Transverse colon (tissue), 4 donors: Measurements from ENCODE around the gene BAZ2B. TPM values are rescaled to one million over a fixed set of nuclear protein-coding genes. Genes with fewer than 3 reads are reported as not detected.

Experiments used
- DNase-seq: peaks from one replicate; pipeline ENCODE4 v3.0.0-alpha.2; 2019
- H3K27ac ChIP-seq, 4 donors: fragments of 200-600 bp; sonication (generic); 2 replicates each; pipeline ENCODE4 v1.5.1; 2016 to 2018; ENCODE audit warnings: inconsistent platforms in 4 of 4
- H3K27me3 ChIP-seq: fragments of 200-600 bp; sonication (generic); 2 replicates; pipeline ENCODE4 v1.5.1; 2017; ENCODE audit warnings: inconsistent platforms
- H3K36me3 ChIP-seq, 4 donors: fragments of 200-600 bp; sonication (generic); 2 replicates each; pipeline ENCODE4 v1.5.1; 2017 to 2019; ENCODE audit warnings: inconsistent platforms in 4 of 4
- H3K4me1 ChIP-seq, 4 donors: fragments of 200-600 bp; sonication (generic); 2 replicates each; pipeline ENCODE4 v1.5.1; 2017 to 2020; ENCODE audit warnings: inconsistent platforms in 4 of 4
- H3K4me3 ChIP-seq, 4 donors: fragments of 200-600 bp; sonication (generic); 1 replicate in 1 of 4; 2 replicates in 3 of 4; pipeline versions ENCODE4 v1.5.1 to v1.6.1; 2017 to 2019; ENCODE audit warnings: inconsistent platforms in 4 of 4
- H3K9me3 ChIP-seq, 2 donors: fragments of 200-600 bp; sonication (generic); 2 replicates each; pipeline ENCODE4 v1.5.1; 2017 to 2019; ENCODE audit warnings: inconsistent platforms in 2 of 2
- EP300 ChIP-seq: sonication (generic); formaldehyde crosslinking; IDR thresholded peaks from one replicate; pipeline ENCODE4 v1.6.1; 2017; ENCODE audit warnings: antibody characterized with exemption, low read depth
- POLR2A ChIP-seq: fragments of 450-650 bp; IDR thresholded peaks from one replicate; pipeline ENCODE4 v1.6.1; 2016; ENCODE audit warnings: antibody characterized with exemption, mild to moderate bottlenecking, moderate library complexity
- POLR2AphosphoS5 ChIP-seq, 3 donors: sonication (generic); formaldehyde crosslinking; IDR thresholded peaks; one replicate each; pipeline ENCODE4 v1.6.1; 2016; ENCODE audit warnings: antibody characterized with exemption in 3 of 3
- WGBS, 2 donors: methylation state at CpG; one replicate each; pipeline ENCODE4 v1.1.5; 2018; ENCODE audit warnings: low coverage in 1 of 2; 5-methylcytosine and 5-hydroxymethylcytosine counted together
- in situ Hi-C, 4 donors: fragments of 200-750 bp; cut with MboI; loops; one replicate each; pipeline versions ENCODE4 v1.15.0 to v1.15.1; 2017; ENCODE audit warnings: low sequenced_read_pairs in 3 of 4, low pct_ligation_motif_present in 1 of 4, low pct_unique_long_range_greater_than_20kb in 1 of 4
- intact Hi-C: fragments of 100-400 bp; cut with DNase I; formaldehyde crosslinking; loops from one replicate; pipeline ENCODE4 v1.15.1; 2023; ENCODE audit warnings: low total_unique reads
- total RNA-seq, 4 donors: library from RNA; depleted of rRNA; stranded (reverse); fragments of >200 nt; gene quantifications; one replicate each; pipeline ENCODE4 v1.1.0, GENCODE V29; 2016
- TF ChIP-seq, protein P1 (sequence below), 5 experiments: fragments of 200-600 bp in 3 of 5; fragments of 450-650 bp in 2 of 5; sonication (generic) in 3 of 5; IDR thresholded peaks; 1 replicate in 2 of 5; 2 replicates in 3 of 5; pipeline ENCODE4 v1.5.1; 2016 to 2017; ENCODE audit warnings: antibody characterized with exemption in 5 of 5, inconsistent platforms in 3 of 5, mild to moderate bottlenecking in 2 of 5, moderate library complexity in 1 of 5

Gene BAZ2B
- total RNA-seq, 4 donors from 2014 or later: 42.3 to 104 (median 81.3) TPM

GRCh38 chr2:159427048-159427447, 189.3 kb downstream of the BAZ2B start:
- Histone ChIP-seq H3K4me3 (no peak overlapping the region), H3K27ac (no peak overlapping the region), H3K36me3 (peaks cover 0 to 63% (median 14%) of the 10 kb centered on the region in 4 donors), H3K27me3 (no peaks in the 10 kb centered on the region), H3K4me1 (no peaks in the 10 kb centered on the region), H3K9me3 (no peaks in the 10 kb centered on the region)
- in situ Hi-C loops: no loop called here
- DNase-seq: no peak
- intact Hi-C loops: no loop called here
- WGBS, 2 donors: 73 to 79% methylated on average over 2 of the region's 2 CpGs
- TF ChIP-seq, protein P1, sequence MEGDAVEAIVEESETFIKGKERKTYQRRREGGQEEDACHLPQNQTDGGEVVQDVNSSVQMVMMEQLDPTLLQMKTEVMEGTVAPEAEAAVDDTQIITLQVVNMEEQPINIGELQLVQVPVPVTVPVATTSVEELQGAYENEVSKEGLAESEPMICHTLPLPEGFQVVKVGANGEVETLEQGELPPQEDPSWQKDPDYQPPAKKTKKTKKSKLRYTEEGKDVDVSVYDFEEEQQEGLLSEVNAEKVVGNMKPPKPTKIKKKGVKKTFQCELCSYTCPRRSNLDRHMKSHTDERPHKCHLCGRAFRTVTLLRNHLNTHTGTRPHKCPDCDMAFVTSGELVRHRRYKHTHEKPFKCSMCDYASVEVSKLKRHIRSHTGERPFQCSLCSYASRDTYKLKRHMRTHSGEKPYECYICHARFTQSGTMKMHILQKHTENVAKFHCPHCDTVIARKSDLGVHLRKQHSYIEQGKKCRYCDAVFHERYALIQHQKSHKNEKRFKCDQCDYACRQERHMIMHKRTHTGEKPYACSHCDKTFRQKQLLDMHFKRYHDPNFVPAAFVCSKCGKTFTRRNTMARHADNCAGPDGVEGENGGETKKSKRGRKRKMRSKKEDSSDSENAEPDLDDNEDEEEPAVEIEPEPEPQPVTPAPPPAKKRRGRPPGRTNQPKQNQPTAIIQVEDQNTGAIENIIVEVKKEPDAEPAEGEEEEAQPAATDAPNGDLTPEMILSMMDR (IDR thresholded peaks at IDR 0.05): no peak
- TF ChIP-seq POLR2AphosphoS5 (IDR thresholded peaks at IDR 0.05) (no peak), EP300 (no peak)

DNA sequence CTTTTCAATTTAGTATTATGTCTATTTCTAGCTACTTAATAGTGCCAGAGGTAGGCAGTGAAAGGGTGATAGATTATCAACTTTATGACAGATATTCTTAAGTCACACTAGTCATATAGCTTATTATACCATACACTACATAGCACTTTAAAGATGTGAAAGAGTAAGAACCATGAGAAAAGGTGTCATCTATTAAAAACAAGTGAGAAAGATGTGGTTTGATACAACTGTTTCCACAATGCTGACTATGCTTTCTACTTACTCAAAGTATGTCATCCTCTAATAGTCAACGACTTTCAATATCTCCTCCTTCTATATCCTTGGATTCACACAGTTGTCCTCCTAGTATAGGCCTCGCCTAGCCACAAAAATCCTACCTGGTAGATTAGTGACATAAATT, 196.9 kb downstream of the BAZ2B start:
- 84 to 92% methylated on average over 2 of the region's 2 CpGs for WGBS, 2 donors
- intact Hi-C loops: no loop called here
- TF ChIP-seq POLR2AphosphoS5 (IDR thresholded peaks at IDR 0.05): no peak
- H3K36me3 ChIP-seq: peaks cover 0 to 41% (median 0%) of the 10 kb centered on the region in 4 donors
- H3K4me3 ChIP-seq: no peak overlapping the region
- no peaks in the 10 kb centered on the region for H3K27me3 ChIP-seq
- H3K27ac ChIP-seq: no peak overlapping the region
- no peaks in the 10 kb centered on the region for H3K4me1 ChIP-seq
- in situ Hi-C loops: no loop called here
- H3K9me3 ChIP-seq: no peaks in the 10 kb centered on the region
- DNase-seq: no peak

- H3K27ac ChIP-seq: no peak overlapping the region
- no peak overlapping the region for H3K4me3 ChIP-seq
- no peak for TF ChIP-seq POLR2AphosphoS5 (IDR thresholded peaks at IDR 0.05)
- TF ChIP-seq POLR2A: no peak
- TF ChIP-seq, protein P1 (IDR thresholded peaks at IDR 0.05): no peak
- TF ChIP-seq EP300: no peak
- H3K27me3 ChIP-seq: no peaks in the 10 kb centered on the region
- 89 to 94% methylated on average over 1 of the region's 1 CpG for WGBS, 2 donors
- no peak for DNase-seq
- no peaks in the 10 kb centered on the region for H3K4me1 ChIP-seq
- peaks cover 0 to 40% (median 16%) of the 10 kb centered on the region in 4 donors for H3K36me3 ChIP-seq
- intact Hi-C loops: no loop called here
- no peaks in the 10 kb centered on the region for H3K9me3 ChIP-seq
- in situ Hi-C loops: no loop called here
Measured at GRCh38 chr2:159411460-159411859, 204.9 kb downstream of the BAZ2B start.

- DNase-seq: no peak
- in situ Hi-C loops: no loop called here
- Histone ChIP-seq H3K27me3 (no peaks in the 10 kb centered on the region), H3K36me3 (peaks cover 0 to 50% (median 16%) of the 10 kb centered on the region in 4 donors), H3K4me3 (no peak overlapping the region), H3K4me1 (no peaks in the 10 kb centered on the region), H3K27ac (no peak overlapping the region), H3K9me3 (no peaks in the 10 kb centered on the region)
- intact Hi-C loops: no loop called here
- WGBS, 2 donors: 76 to 82% methylated on average over 4 to 5 of the region's 5 CpGs
- TF ChIP-seq POLR2AphosphoS5 (IDR thresholded peaks at IDR 0.05): no peak
- TF ChIP-seq, protein P1 (IDR thresholded peaks at IDR 0.05): no peak
Measured at GRCh38 chr2:159410276-159410675, 206.1 kb downstream of the BAZ2B start.

GRCh38 chr2:159409116-159409800, 207.1 kb downstream of the BAZ2B start:
- 73 to 85% methylated on average over 3 of the region's 3 CpGs for WGBS, 2 donors
- Histone ChIP-seq H3K27me3 (no peaks in the 10 kb centered on the region), H3K4me3 (no peak overlapping the region), H3K4me1 (no peaks in the 10 kb centered on the region), H3K9me3 (no peaks in the 10 kb centered on the region), H3K27ac (no peak overlapping the region), H3K36me3 (peaks cover 0 to 56% (median 16%) of the 10 kb centered on the region in 4 donors)
- intact Hi-C loops (no loop called here), in situ Hi-C loops (no loop called here)
- TF ChIP-seq EP300 (no peak), POLR2AphosphoS5 (IDR thresholded peaks at IDR 0.05) (no peak), POLR2A (no peak)
- TF ChIP-seq, protein P1 (IDR thresholded peaks at IDR 0.05): no peak
- no peak for DNase-seq
